T-helper 9 cell (primary cell): ENCODE measurements around the gene PEPD.
"Not testable (repeated sequence)": the region's sequence is repeated elsewhere in the genome, so short reads cannot be mapped to it uniquely, and the experiment has no call there.

Source experiments
- DNase-seq: peaks from one replicate; pipeline ENCODE4 v3.0.0-alpha.2; 2020

PEPD gene

GRCh38 chr19:33496038-33496895 is 25.3 kb downstream of the PEPD start:
- DNase-seq, result no peak

DNA sequence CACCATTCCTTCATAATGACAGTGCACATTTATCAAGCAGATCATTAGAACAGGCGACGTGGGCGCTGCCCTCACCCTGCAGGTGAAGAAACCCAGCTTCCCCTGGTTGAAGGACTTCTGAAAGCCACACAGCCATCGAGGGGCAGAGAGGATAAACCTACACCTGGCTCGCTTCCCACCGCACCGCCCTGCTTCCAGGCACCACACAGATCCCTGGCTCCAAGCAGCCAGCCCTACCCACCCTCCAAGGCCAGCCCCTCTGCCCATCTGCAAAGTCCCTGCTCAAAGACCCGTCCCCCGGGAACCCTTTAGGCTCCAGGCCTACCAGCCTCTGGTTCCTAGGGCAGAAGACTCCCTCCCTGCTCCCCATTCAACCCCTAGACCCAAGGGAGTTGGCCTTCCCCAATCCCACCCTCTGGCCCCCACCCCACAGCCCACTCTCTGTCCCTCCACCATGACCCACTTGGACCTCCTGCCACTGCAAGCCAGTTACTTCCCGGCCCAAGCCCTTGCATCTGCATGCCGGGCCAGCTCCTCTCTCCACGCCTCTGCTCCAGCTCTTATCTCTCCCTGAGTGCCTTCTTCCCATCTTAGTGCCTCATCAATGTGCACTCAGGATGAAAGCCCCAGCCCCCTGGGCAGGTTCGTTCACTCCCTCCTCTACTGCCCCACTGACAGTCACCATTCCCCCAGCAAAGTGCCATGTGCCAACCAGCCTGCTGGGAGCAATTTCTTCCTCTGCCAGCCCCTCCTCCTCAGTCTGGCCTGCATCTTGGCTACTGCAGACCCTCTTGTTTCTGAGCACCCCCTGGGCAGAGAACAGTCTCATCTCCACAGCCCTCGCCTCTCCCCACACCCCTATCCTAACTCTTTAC is 28.0 kb downstream of the PEPD start:
- DNase-seq, result no peak

GRCh38 chr19:33492951-33493350 is 28.6 kb downstream of the PEPD start:
- DNase-seq, result no peak

- no peak for DNase-seq
Observed at GRCh38 chr19:33492090-33492489, 29.5 kb downstream of the PEPD start.

DNA sequence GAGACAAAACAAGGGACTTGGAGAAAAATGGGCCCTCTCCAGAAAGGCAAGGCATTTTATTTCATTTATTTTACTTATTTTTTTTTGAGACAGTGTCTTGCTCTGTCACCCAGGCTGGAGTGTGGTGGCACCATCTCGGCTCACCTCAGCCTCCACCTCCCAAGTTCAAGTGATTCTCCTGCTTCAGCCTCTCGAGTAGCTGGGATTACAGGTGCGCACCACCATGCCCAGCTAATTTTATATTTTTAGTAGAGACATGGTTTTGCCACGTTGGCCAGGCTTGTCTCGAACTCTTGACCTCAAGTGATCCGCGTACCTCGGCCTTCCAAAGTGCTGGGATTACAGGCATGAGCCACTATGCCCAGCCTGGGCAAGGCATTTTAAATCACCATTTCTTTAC is 31.0 kb downstream of the PEPD start:
- DNase-seq, result not testable (repeated sequence)

DNA sequence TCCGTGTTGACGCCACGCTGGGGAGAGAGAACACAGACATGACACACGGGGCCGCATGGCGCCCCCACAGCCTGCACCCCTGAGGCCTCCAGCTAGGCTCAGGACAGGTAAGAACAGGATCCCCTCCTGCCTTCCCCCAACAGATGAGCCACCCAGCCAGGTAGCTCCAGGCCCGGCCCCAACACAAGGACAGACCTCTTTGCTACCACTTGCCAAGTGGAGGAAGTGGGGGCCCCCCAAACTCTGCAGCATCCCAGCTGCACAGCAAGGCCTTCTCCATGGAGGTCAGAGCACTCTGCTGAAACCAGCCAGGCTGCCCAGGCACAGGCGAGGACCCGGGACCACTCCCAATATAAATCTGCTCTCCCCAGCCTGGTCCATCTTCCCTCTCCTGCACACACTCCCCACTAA is 31.5 kb downstream of the PEPD start:
- no peak for DNase-seq

GRCh38 chr19:33488826-33489225 is 32.8 kb downstream of the PEPD start:
- no peak for DNase-seq

DNA sequence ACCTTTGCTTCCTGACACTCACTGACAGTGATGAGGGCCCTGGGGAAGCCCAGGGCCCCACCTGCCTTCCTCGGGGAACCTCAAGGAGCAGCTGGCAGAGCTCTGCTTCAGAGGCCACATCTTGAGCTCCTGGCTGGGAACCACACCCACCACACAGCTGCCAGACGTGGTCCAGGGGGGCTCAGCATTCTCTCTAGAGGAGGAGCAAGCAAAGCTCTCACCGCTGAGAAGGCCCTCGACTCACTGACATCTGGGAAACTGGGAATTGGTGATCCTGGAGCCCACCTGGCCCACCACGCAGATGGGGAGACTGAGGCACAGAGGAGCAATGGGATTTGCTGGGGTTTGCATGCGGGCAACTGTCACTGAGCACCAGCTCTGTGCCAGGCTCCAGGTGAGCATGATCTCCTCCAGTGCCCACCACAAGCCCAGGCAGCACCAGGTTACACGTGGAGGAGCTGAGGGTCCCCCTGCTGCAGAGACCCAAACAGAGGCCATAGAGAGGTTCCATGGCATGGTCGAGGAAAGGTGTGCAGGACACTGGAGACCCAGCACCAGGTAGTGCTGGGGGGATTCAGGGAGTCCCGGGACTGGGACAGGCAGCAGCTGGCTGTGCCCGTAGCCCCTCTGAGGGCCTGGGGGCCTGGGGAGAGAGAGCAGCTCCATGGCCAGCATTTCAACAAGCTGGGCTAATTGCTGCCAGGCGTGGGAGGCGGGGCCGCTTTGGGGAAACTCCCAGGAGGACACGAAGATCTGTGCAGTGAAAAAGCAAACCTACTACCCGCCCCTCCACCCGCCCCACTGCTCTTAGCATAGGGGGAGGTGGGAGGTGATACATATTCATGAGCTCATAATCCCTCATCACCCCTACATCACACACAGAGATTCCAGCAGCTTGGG is 33.4 kb downstream of the PEPD start:
- no peak for DNase-seq

- DNase-seq, result no peak
Observed at GRCh38 chr19:33486936-33487811, 34.4 kb downstream of the PEPD start.

DNA sequence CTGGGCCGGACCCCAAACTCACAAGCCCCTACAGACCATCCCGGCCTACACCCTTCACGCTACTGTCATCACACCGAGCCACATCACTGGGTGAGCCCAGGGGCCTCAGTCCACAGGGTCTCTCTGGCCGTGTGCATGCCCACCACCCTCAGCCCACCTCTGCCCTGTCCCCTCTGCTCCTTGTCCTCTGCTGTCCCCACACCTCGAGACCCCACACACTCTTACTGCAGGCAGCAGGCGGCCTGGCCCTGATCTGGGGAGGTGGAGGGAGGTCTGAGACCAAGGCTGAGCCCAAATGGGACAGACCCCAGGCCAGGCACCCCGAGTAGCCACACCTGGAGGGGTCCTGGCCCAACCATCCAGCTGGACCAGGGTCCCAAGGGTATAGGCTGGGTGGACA is 35.2 kb downstream of the PEPD start:
- DNase-seq, result no peak

- DNase-seq, result no peak
Observed at GRCh38 chr19:33484226-33484774, 37.3 kb downstream of the PEPD start.

DNA sequence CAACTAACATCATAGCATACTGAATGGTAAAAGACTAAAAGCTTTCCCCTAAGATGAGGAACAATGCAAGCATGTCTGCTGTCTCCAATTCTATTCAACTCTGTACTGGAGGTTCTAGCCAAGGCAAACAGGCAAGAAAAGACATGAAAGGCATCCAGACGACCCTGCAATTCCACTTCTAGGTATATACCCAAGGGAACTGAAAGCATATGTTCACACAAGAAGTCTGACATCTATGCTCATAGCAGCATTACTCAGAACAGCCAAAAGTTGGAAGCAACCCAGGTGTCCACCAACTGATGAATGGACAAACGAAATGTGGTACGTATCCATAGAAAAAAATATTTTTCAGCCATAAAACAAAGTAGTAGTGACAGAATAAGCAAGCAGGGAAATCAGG is 39.1 kb downstream of the PEPD start:
- no peak for DNase-seq

DNA sequence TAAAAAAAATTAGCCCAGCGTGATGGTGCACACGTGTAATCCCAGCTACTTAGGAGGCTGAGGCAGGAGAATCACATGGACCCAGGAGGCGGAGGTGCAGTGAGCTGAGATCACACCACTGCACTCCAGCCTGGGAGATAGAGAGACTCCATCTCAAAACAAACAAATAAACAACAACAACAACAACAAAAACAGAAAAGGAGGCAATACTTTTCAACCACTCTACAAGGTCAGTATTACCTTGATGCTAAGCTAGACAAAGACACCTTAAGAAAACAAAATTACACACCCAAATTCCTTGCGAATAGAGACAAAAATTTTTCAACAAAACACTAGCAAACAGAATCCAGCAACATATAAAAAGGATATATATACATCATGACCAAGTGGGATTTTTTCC is 39.7 kb downstream of the PEPD start:
- no peak for DNase-seq

- DNase-seq, result not testable (repeated sequence)
Observed at GRCh38 chr19:33479570-33479969, 42.0 kb downstream of the PEPD start.

- DNase-seq, result no peak
Observed at GRCh38 chr19:33477781-33478180, 43.8 kb downstream of the PEPD start.

- DNase-seq, result no peak
Observed at GRCh38 chr19:33476151-33476707, 45.4 kb downstream of the PEPD start.

GRCh38 chr19:33473653-33474305 is 47.8 kb downstream of the PEPD start:
- DNase-seq, result no peak

GRCh38 chr19:33472691-33473652 is 48.6 kb downstream of the PEPD start:
- DNase-seq, result no peak

DNA sequence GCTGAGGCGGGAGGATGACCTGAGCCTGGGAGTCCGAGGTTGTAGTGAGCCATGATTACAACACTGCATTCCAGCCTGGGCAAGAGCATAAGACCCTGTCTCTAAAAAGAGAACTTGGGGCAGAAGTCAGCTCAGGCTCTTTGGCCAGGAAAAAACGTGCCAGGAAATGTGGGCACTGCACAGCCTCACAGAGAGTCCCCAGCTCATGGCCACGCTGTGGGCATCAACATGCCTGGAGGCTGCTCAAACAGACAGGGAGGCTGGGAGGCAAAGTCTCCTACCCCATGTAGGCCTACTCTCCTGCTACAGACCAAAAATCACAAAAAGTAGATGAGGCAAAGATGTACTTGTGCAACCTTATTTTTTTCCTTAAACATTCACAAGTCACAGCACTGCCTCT is 49.4 kb downstream of the PEPD start:
- no peak for DNase-seq
